Stimulated activated CD8-positive, alpha-beta memory T cell treated with anti-CD3 and anti-CD28 coated beads, Interleukin-7, amount 100 ng/mL, for 48 hours (primary cell): ENCODE data around the gene SDE2.
"Not testable (repeated sequence)": the region's sequence is repeated elsewhere in the genome, so short reads cannot be mapped to it uniquely, and the experiment has no call there.

ENCODE experiments used
- DNase-seq, 2 donors: peaks; one replicate each; pipeline ENCODE4 v3.0.0-alpha.2; 2020; ENCODE audit warnings: low read depth in 1 of 2; ENCODE audit errors: extremely low read depth in 1 of 2

SDE2 gene

DNA sequence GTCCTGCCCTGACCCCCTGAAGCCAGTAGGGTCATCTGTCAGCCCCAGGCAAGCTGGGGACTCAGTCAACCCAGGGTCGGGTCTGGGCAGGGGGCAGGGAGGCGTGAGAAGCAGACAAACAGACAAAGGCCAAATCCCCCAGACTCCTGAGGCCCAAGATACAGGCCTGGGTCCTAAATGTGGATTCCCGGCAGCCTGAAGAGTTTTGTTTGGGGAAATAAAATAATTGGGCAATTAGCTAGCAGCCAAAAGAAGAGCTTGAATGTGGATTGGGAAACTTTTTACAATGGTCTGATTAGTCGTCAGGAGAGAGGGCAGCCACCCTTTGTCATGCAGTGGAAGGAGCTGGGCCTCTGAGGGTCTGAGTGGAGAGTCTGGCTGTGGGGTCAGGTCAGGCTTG is 53.6 kb downstream of the SDE2 start:
- DNase-seq: no peak

DNA sequence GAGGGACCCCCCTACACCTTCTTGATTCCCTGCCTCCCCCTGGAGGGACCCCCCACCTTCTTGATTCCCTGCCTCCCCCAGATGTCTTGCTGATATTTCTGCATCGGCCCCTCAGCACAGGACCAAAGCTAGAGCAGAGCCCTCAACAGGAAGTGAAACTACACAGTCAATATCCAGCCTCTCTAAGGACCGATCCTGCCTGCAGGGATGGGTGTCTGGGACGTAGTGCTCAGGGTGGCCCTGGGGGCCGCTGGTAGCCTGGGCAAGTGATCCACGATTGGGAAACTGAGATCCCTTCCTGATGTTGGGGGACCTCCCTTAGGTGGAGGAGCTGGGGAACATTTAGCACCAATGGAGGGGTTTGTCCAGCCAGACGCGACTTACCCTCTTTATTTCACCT is 54.2 kb downstream of the SDE2 start:
- DNase-seq: no peak

DNA sequence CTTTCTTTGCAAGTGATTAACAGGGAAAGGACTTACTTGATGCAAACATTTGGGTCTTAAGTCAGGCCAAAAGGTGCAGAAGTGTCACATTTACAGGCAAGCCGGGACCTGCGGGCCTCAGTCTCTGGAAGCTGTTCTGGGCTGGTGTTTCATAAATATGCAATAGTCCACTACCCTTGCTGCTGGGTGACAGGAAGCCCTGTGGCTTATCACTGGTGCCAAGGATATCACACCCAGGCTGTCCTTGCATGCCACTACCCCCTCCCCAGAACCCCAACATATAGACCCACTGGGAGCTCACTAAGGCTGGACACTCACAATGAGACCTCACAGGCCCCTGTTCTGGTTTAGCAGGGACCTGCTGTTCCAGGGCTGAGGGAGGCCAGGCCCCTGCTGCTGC is 54.8 kb downstream of the SDE2 start:
- no peak for DNase-seq

DNA sequence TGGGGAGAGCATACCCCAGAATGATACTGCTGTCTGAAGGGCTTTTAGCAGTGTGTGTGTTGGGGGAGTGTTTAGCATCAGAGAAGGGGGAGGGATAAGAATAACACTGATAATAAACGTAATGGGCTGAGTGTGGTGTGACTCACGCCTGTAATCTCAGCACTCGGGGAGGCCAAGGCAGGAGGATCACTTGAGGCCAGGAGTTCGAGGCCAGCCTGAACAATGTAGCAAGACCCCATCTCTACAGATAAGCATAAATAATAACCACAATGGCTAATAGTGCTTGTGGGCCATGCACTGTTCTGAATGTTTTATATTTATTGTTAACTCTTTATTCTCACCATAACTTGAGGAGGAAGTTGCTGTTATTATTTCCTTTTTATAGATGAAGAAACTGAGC is 55.6 kb downstream of the SDE2 start:
- no peak for DNase-seq

DNA sequence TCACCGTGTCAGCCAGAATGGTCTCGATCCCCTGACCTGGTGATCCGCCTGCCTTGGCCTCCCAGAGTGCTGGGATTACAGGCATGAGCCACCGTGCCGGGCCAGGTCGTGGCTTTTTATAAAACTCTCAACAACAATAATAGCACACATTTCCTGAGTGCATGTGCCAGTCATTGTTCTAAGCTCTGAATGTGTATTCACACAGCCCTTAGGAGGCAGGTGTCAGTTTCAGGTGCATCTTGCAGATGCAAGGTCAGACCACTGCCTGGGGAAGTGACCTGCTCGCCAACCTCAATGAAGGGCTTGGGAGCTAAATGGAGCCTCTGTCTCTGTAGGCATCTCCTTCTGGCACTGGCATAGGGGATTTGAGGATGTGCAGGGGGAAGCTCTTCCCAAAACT is 56.6 kb downstream of the SDE2 start:
- DNase-seq: no peak

DNA sequence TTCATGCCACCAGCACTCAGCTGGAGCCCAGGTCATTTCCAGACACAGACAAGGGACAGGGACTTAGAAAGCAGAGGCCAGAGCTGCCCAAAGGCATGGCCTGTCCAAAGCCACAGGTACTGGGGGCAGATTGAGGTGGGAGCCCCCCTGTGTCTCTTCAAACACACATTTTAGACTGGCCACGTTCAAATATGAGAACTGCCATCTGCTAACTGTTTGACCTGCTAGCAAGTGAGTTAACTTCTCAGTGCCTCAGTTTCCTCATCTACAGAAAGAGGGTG is 57.3 kb downstream of the SDE2 start:
- no peak for DNase-seq

DNA sequence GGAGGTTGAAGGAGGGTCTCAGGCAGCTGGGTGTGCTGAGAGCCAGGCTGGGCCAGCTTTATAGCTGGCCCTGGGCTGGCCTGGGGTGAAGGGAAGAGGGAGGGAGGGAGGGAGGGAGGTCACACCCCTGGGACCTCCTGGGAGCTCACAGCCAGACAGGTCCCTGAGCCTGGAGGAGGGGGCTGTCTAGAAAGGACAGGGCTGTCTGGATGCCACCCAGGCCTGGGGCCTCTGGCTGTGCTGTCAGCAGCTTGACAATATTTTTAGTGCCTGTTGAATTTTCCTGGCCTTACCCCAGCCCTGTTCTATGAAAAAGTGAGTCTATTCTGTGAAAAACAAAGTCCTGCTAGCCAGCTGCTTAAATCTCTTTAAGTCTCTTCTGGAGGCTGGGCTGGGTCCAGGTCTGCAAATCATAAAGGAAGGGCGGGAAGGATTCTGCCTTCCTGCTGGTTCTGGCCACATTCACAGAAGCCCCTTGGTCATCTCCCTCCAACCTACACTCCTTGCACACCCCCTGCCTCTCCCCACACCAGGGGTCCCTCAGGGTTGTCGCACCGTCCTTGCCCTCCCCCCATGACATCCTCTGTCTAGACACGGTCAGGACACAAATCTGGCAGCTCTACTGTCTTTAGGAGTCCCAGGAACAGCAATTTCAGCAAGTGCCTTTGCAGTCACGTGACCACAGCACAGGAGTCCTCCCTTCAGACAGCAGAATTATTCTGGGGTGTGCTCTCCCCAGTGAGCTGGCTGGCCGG is 57.8 kb downstream of the SDE2 start, which contains the start of gene LEFTY2:
Gene LEFTY2, minus strand, starts transcription at position 34 of the 755 bp plus-strand sequence. CDS start 80 bp downstream, outside the sequence.
- DNase-seq: no peak

DNA sequence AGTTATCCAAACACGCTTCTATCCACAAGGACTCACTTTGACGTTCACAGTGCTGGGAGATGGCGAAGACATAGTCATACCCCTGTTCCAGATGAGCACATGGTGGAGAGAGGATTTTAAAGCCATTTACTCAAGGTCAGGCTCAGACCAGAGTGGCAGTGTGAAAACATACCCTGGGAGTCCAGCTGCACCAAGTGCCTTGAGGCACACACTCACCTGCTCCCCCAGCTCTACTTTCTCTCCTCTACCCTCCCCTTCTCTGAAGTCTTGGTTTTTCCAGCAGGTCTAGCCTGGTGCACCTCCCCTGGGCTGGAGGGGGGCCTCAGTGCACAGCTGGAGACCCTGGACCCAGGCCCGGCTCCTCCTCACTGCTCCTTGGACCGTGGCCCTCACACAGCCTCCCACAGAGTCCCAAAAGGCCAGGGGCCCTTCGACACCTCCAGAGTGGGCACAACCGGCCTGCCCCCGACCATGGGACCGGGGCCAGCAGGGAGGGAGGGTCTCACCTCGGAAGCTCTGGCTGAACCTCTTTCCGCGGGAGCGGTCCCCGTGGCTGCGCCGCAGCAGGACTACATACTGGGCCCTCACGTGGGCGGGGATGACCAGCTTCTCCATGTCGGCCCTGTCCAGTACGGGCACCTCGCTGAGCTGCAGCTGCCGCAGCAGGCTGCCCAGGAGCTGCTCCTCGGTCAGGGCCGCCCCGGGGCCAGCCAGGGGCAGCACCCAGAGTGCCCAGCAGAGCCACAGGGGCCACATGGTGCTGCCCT is 58.6 kb downstream of the SDE2 start:
- DNase-seq: no peak

DNA sequence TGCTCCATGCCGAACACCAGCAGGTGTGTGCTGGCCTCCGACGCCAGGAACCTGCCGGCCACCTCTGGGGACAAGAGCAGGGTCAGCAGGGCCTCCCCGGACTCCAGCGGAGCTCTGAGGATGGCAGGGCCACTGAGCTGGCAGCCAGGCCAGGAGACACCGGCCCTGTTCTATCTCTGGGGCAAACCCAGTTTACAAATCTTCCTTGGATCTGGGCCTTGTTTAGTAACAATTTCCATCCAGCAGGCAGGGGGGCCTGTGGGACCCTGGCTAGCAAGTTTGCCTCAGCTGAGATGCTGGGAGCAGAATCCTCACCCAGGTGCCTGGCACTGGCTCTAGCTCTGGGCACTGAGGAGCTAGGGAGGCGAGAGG is 59.2 kb downstream of the SDE2 start:
- DNase-seq: not testable (repeated sequence)

DNA sequence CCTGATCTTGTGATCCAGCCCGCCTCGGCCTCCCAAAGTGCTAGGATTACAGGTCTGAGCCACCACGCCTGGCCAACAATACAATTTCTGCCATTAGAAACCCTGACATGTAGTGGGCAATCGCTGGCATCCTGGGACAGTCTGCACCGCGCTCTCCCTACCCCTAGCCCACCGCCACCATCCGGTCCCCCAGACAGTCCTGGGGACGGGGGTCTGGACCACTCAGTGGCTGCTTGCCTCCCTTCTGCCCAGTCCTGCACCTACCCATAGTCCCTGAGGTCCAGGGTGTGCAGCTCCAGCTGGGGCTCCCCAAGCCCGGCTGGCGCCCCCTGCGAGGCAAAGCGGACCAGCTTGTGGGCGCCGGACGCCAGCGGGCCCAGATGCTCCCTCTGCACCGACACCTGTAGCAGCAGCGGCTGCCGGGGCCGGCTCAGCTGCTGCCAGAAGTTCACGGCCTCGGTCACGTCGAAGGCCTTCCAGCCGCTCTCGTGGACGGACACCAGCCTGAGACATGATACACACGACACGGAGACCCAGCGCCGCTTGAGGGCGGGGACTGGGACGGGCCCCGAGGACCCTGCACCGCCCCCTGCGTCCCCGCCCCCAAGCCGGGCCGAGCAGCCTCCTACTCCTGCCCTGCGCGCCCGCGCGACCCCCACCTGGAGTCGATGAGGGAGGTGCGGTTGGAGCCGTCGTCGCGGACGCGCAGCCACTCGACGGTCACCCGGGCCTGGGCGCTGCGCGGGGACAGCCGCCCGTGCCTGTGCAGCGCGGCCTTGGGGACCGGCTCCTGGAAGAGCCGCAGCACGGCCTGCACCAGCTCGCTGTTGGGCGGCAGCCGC is 59.8 kb downstream of the SDE2 start:
- DNase-seq: not testable (repeated sequence)

DNA sequence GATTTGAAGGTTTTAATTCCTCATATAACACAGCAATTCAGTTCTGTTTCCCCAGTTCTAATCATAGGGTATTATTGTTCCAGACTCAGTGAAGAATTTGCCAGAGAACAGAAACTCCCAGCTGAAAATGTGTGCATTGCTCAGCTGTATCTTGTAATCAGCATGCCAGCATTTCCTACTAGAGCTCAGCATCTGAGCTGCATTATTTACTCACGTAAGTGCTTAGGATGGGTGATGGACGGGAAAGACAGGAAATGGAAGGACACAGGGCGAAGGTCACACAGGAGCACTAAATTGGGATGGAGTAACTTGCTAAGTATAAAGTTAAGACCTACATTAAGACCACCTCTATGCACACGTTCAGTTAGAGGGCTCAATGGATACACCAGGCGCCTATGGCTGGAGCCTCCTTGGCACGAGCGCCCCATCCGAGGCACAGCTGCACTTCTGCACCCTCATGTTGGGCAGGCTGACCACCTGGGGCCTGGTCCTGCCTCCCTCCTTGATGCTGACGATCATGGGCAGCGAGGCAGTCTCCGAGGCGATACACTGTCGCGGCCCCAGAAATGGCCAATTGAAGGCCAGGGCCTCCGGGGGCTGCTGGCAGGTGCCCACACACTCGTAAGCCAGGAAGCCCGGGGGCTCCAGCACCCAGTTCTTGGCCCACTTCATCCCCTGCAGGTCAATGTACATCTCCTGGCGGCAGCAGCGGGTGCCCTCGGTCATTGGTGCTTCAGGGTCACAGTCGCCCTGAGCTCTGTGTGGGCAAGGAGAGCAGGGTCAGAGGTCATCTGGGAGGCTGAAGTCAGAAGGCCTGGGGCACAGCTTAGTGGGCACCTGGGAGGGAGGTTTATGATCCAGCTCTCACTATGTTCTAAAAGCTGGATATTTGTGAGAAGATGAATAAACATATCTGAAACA is 61.8 kb downstream of the SDE2 start:
- DNase-seq: no peak

DNA sequence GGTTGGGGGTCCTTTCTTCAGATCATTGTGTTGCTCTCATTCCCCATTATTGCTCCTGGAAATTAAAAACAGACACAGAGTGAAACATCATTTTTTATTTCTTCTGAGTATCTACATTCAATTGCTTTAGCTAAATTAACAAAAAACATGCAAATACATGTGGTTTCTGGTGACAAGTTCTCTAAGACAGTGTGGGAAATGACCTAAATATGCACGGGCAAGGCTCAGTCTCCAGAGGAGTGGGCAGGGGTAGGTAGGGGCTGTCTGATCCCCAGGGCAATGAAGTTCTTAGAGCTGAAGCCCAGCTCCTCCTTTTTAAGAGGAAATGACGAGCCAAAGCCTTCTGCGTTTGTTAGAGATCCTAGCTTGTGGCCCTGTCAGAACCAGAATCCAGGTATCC is 62.6 kb downstream of the SDE2 start:
- no peak for DNase-seq

DNA sequence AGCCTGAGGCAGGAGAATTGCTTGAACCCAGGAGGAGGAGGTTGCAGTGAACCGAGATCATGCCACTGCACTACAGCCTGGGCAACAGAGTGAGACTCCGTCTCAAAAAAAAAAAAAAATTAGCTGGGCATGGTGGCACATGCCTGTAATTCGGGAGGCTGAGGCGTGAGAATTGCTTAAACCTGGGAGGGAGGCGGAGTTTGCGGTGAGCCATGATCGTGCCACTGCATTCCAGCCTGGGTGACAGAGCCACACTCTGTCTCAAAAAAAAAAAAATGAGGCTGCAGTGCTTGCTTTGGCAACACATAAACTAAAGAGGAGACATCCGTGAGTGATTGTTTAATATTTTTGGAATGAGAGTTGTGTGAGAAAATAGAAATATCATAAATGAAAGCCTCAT is 63.1 kb downstream of the SDE2 start:
- DNase-seq: not testable (repeated sequence)

DNA sequence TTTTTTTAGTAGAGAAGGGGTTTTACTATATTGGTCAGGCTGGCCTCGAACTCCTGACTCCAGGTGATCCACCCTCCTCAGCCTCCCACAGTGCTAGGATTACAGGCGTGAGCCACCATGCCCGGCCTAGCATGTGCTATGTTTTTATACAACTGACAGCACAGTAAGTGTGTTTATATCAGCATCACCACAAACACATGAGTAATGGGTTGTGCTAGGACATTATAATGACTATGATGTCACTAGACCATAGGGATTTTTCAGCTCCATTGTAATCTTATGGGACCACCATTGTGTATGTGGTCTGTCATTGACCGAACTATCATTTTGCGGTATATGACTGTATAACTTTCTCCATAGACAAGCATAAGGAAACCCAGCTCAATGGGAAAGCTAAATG is 64.4 kb downstream of the SDE2 start:
- no peak for DNase-seq

DNA sequence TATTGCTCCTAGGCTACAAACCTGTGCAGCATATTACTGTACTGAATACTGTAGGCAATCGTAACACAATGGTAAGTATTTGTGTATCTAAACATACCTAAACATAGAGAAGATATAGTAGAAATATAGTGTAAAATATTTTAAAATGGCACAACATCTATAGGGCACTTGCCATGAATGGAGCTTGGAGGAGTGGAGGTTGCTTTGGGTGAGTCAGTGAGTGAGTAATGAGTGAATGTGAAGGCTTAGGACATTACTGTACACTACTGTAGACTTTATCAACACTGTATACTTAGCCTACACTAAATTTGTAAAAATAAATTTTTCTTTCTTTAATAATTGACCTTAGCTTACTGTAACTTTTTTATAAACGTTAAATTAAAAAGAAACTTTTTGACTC is 66.1 kb downstream of the SDE2 start:
- DNase-seq: no peak
